HepG2 (cell line): ENCODE data around the gene SEMA3E. TPM values are rescaled to one million over a fixed set of nuclear protein-coding genes. Genes with fewer than 3 reads are reported as not detected.

Experiments used
- ARNT2 ChIP-seq: sonication (generic); formaldehyde crosslinking; IDR thresholded peaks from 2 replicates; pipeline ENCODE4 v1.8.0; 2022; ENCODE audit warnings: mild to moderate bottlenecking, low read depth, missing genetic modification reagents, moderate library complexity
- FOXA3 ChIP-seq: IDR thresholded peaks from 2 replicates; pipeline ENCODE4 v1.6.1; 2016; ENCODE audit warnings: missing genetic modification reagents, missing compliant biosample characterization
- GLI4 ChIP-seq: sonication (generic); formaldehyde crosslinking; IDR thresholded peaks from 2 replicates; pipeline ENCODE4 v1.5.1; 2020; ENCODE audit warnings: missing genetic modification reagents, mild to moderate bottlenecking, moderate library complexity, borderline replicate concordance
- ISX ChIP-seq: sonication (generic); formaldehyde crosslinking; conservative IDR thresholded peaks from 2 replicates; pipeline ENCODE4 v1.5.0; 2020; ENCODE audit warnings: missing genetic modification reagents
- REPIN1 ChIP-seq: sonication (generic); formaldehyde crosslinking; IDR thresholded peaks from 2 replicates; pipeline ENCODE4 v1.8.0; 2022; ENCODE audit warnings: missing genetic modification reagents, low read depth, mild to moderate bottlenecking, borderline replicate concordance
- ZBTB4 ChIP-seq: sonication (generic); formaldehyde crosslinking; IDR thresholded peaks from 2 replicates; pipeline ENCODE4 v1.4.0; 2020; ENCODE audit warnings: missing genetic modification reagents, mild to moderate bottlenecking, borderline replicate concordance
- ZNF574 ChIP-seq: sonication (generic); formaldehyde crosslinking; IDR thresholded peaks from 2 replicates; pipeline ENCODE4 v1.4.0; 2020; ENCODE audit warnings: missing genetic modification reagents
- polyA plus RNA-seq, 8 experiments: library from polyadenylated mRNA; depleted of rRNA in 3 of 8; stranded (reverse) in 7 of 8; unstranded in 1 of 8; fragments of >200 nt; fragmentation: Illumina TruSeq in 4 of 8; extraction: Trizol in 4 of 8; gene quantifications; 2 replicates each; pipeline versions ENCODE4 v1.2.1 to v1.2.3, GENCODE V29; 2011 to 2016; ENCODE audit warnings: low read depth in 4 of 8, missing spikeins in 1 of 8, mixed read lengths in 1 of 8; ENCODE audit not compliant: insufficient read depth in 1 of 8
- total RNA-seq, 5 experiments: library from RNA; depleted of rRNA; stranded (reverse); fragments of >200 nt; fragmentation: Illumina TruSeq; extraction: Trizol; gene quantifications; 2 replicates each; pipeline ENCODE4 v1.2.3, GENCODE V29; 2016; ENCODE audit warnings: low read depth in 1 of 5

SEMA3E gene
- total and polyA plus RNA-seq, 2 of the 13 experiments (the other 11 are each of a cell fraction or from before 2014, with no cell fraction given): not detected

- no peak for TF ChIP-seq ZBTB4 (CRISPR knock-in tag)
- TF ChIP-seq FOXA3 (CRISPR knock-in tag): no peak
- TF ChIP-seq REPIN1 (CRISPR knock-in tag): no peak
- TF ChIP-seq ARNT2 (CRISPR knock-in tag): no peak
- TF ChIP-seq ISX (CRISPR knock-in tag): no peak
- TF ChIP-seq GLI4 (CRISPR knock-in tag): no peak
- no peak for TF ChIP-seq ZNF574 (CRISPR knock-in tag)
Measured at GRCh38 chr7:83541187-83541960, 107.6 kb downstream of the SEMA3E start (continued).
